HFFc6 (cell line): ENCODE data around the gene GRIN2A. TPM values are rescaled to one million over a fixed set of nuclear protein-coding genes. Genes with fewer than 3 reads are reported as not detected.

Experiments used
- DNase-seq: peaks from one replicate; pipeline ENCODE4 v3.0.0-alpha.2; 2018
- H3K27ac Mint-ChIP-seq: 2 replicates; pipeline ENCODE4 v1.8.0; 2020; ENCODE audit warnings: mild to moderate bottlenecking, mixed read lengths
- H3K27me3 Mint-ChIP-seq: 2 replicates; pipeline ENCODE4 v1.8.0; 2021; ENCODE audit warnings: mild to moderate bottlenecking, moderate library complexity, mixed read lengths; ENCODE audit not compliant: insufficient read depth
- H3K36me3 Mint-ChIP-seq: 2 replicates; pipeline ENCODE4 v1.8.0; 2021; ENCODE audit warnings: low read depth, mixed read lengths
- H3K4me1 Mint-ChIP-seq: 2 replicates; pipeline ENCODE4 v1.8.0; 2020; ENCODE audit warnings: low read depth, mixed read lengths
- H3K4me3 Mint-ChIP-seq: 2 replicates; pipeline ENCODE4 v1.8.0; 2020; ENCODE audit warnings: mild to moderate bottlenecking, moderate library complexity, mixed read lengths
- H3K9me3 Mint-ChIP-seq: 2 replicates; pipeline ENCODE4 v1.8.0; 2020; ENCODE audit warnings: mild to moderate bottlenecking, mixed read lengths
- total RNA-seq, 6 experiments: library from RNA; stranded (reverse); fragmentation: NEBNext Ultra II Directional; extraction: Animal tissue kit (Norgen Biotek cat#: 25700); gene quantifications; 2 replicates in 1 of 6; 3 replicates in 5 of 6; pipeline ENCODE4 v1.2.3, GENCODE V29; 2021
- TF ChIP-seq, protein P1 (sequence below): fragments of 200-600 bp; sonication (generic); IDR thresholded peaks from 2 replicates; pipeline ENCODE4 v1.5.0; 2021; ENCODE audit warnings: antibody characterized with exemption, mild to moderate bottlenecking

GRIN2A gene
- total RNA-seq, 6 experiments from 2014 or later = 0.02 to 0.18 (median 0.08) TPM; not detected in 1

- no peaks in the 10 kb centered on the region for H3K9me3 Mint-ChIP-seq
- H3K36me3 Mint-ChIP-seq = no peaks in the 10 kb centered on the region
- DNase-seq = peak; percentile 4
- no peak overlapping the region for H3K27ac Mint-ChIP-seq
- H3K27me3 Mint-ChIP-seq = peaks cover 14% of the 10 kb centered on the region
- H3K4me1 Mint-ChIP-seq = no peaks in the 10 kb centered on the region
- H3K4me3 Mint-ChIP-seq = no peak overlapping the region
- TF ChIP-seq, protein P1, sequence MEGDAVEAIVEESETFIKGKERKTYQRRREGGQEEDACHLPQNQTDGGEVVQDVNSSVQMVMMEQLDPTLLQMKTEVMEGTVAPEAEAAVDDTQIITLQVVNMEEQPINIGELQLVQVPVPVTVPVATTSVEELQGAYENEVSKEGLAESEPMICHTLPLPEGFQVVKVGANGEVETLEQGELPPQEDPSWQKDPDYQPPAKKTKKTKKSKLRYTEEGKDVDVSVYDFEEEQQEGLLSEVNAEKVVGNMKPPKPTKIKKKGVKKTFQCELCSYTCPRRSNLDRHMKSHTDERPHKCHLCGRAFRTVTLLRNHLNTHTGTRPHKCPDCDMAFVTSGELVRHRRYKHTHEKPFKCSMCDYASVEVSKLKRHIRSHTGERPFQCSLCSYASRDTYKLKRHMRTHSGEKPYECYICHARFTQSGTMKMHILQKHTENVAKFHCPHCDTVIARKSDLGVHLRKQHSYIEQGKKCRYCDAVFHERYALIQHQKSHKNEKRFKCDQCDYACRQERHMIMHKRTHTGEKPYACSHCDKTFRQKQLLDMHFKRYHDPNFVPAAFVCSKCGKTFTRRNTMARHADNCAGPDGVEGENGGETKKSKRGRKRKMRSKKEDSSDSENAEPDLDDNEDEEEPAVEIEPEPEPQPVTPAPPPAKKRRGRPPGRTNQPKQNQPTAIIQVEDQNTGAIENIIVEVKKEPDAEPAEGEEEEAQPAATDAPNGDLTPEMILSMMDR = no peak
Measured at GRCh38 chr16:10037751-10038150, 144.5 kb downstream of the GRIN2A start.

GRCh38 chr16:10036956-10037355 is 145.3 kb downstream of the GRIN2A start:
- H3K27me3 Mint-ChIP-seq = peaks cover 14% of the 10 kb centered on the region
- H3K4me1 Mint-ChIP-seq = no peaks in the 10 kb centered on the region
- H3K27ac Mint-ChIP-seq = no peak overlapping the region
- no peak for DNase-seq
- no peaks in the 10 kb centered on the region for H3K36me3 Mint-ChIP-seq
- TF ChIP-seq, protein P1 = no peak
- no peak overlapping the region for H3K4me3 Mint-ChIP-seq
- H3K9me3 Mint-ChIP-seq = no peaks in the 10 kb centered on the region

GRCh38 chr16:10033556-10033955 is 148.7 kb downstream of the GRIN2A start:
- DNase-seq = no peak
- Mint-ChIP-seq H3K4me1 (no peaks in the 10 kb centered on the region), H3K9me3 (no peaks in the 10 kb centered on the region), H3K27me3 (peaks cover 11% of the 10 kb centered on the region), H3K27ac (no peak overlapping the region), H3K4me3 (no peak overlapping the region), H3K36me3 (no peaks in the 10 kb centered on the region)
- TF ChIP-seq, protein P1 = no peak

- Mint-ChIP-seq H3K27ac (no peak overlapping the region), H3K36me3 (no peaks in the 10 kb centered on the region), H3K4me1 (no peaks in the 10 kb centered on the region), H3K4me3 (no peak overlapping the region), H3K9me3 (no peaks in the 10 kb centered on the region), H3K27me3 (peaks cover 16% of the 10 kb centered on the region)
- DNase-seq = no peak
- TF ChIP-seq, protein P1 = no peak
Measured at GRCh38 chr16:10031955-10032354, 150.3 kb downstream of the GRIN2A start.

- TF ChIP-seq, protein P1 = peak; percentile 70
- no peaks in the 10 kb centered on the region for H3K36me3 Mint-ChIP-seq
Measured at GRCh38 chr16:10031473-10031872, 150.8 kb downstream of the GRIN2A start.

GRCh38 chr16:10028644-10029043 is 153.6 kb downstream of the GRIN2A start:
- TF ChIP-seq, protein P1 = no peak
- Mint-ChIP-seq H3K36me3 (no peaks in the 10 kb centered on the region), H3K4me3 (no peak overlapping the region), H3K4me1 (no peaks in the 10 kb centered on the region), H3K9me3 (no peaks in the 10 kb centered on the region), H3K27me3 (peaks cover 15% of the 10 kb centered on the region), H3K27ac (no peak overlapping the region)
- DNase-seq = no peak

More at GRCh38 chr16:10031473-10031872, 150.8 kb downstream of the GRIN2A start:
- Mint-ChIP-seq H3K27me3 (peaks cover 17% of the 10 kb centered on the region), H3K9me3 (no peaks in the 10 kb centered on the region), H3K27ac (no peak overlapping the region), H3K4me3 (no peak overlapping the region), H3K4me1 (no peaks in the 10 kb centered on the region)
- DNase-seq = no peak
